ENCODE measurements around the gene SEPTIN2. TPM values are rescaled to one million over a fixed set of nuclear protein-coding genes. Genes with fewer than 3 reads are reported as not detected.

SEPTIN2 gene
- total RNA-seq, 4 donors from 2014 or later = 175 to 281 (median 193) TPM

DNA sequence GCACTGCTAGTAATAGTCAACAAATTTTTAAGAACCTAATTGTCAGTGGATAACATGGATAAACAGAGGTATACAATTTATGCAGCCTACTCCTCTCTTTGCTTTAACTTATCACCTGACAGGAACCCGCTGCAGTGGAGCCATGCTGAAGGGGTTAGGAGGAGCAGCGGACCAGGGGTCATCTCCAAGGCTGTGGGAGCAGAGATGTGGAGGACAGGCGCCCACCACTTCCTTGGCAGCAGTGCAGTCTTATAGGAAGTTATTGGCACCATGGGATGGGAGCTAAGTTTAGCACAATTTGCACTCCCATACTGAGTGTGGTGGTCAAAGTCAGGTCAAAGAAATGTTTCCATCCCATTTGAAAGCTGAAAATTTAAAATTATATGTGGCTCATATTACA lies 35.9 kb upstream of the SEPTIN2 start:
- Histone ChIP-seq H3K9me3 (no peaks in the 10 kb centered on the region), H3K4me1 (peaks cover 0 to 5% (median 0%) of the 10 kb centered on the region in 4 donors), H3K27ac (no peak overlapping the region), H3K27me3 (no peaks in the 10 kb centered on the region), H3K36me3 (no peaks in the 10 kb centered on the region), H3K4me3 (no peak overlapping the region)
- DNase-seq = no peak
- no peak for TF ChIP-seq CTCF (IDR thresholded peaks at IDR 0.05)
- TF ChIP-seq POLR2A (IDR thresholded peaks at IDR 0.05) = no peak

GRCh38 chr2:241280291-241280690 lies 35.4 kb upstream of the SEPTIN2 start:
- Histone ChIP-seq H3K27ac (no peak overlapping the region), H3K4me3 (no peak overlapping the region), H3K4me1 (peaks cover 0 to 8% (median 0%) of the 10 kb centered on the region in 4 donors), H3K27me3 (no peaks in the 10 kb centered on the region), H3K9me3 (no peaks in the 10 kb centered on the region), H3K36me3 (peaks cover 0 to 3% (median 0%) of the 10 kb centered on the region in 3 donors)
- TF ChIP-seq POLR2A (IDR thresholded peaks at IDR 0.05) (no peak), CTCF (IDR thresholded peaks at IDR 0.05) (no peak)
- DNase-seq = no peak

DNA sequence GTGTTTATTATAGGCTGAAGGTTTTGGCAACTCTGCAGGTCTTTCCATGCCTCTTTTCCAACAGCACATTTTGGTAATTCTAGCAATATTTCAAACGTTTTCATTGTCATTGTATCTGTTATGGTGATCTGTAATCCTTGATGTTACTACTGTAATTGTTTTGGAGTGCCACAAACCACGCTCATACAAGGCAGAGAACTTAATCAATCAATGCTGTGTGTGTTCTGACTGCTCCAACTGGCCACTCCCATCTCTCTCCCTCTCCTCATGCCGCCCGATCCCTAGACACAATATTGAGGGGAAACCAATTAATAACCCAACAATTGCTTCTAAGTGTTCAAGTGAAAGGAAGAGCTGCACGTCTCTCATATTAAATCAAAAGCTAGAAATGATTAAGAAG lies 33.2 kb upstream of the SEPTIN2 start:
- no peaks in the 10 kb centered on the region for H3K27me3 ChIP-seq
- peaks cover 0 to 13% (median 0%) of the 10 kb centered on the region in 4 donors for H3K4me1 ChIP-seq
- H3K36me3 ChIP-seq = peaks cover 0 to 3% (median 0%) of the 10 kb centered on the region in 3 donors
- no peak overlapping the region for H3K27ac ChIP-seq
- no peak for DNase-seq
- no peak overlapping the region for H3K4me3 ChIP-seq
- TF ChIP-seq CTCF (IDR thresholded peaks at IDR 0.05) = no peak
- no peak for TF ChIP-seq POLR2A (IDR thresholded peaks at IDR 0.05)
- no peaks in the 10 kb centered on the region for H3K9me3 ChIP-seq

DNA sequence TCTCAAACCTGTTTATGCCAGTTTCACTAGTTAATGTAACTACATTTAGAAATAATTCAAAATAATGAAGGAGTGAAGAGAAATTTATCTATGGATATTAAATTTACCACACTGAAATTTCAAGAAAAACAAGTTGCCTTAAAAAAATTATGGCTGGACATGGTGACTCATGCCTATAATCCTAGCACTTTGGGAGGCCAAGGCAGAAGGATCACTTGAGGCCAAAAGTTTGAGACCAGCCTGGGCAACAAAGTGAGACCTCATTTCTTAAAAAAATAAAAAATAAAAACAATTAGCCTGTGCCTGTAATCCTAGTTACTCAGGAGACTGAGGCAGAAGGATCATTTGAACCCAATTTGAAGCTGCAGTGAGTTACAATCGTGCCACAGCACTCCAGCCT lies 30.1 kb upstream of the SEPTIN2 start:
- H3K36me3 ChIP-seq = peaks cover 0 to 3% (median 0%) of the 10 kb centered on the region in 3 donors
- H3K27ac ChIP-seq = no peak overlapping the region
- no peaks in the 10 kb centered on the region for H3K9me3 ChIP-seq
- TF ChIP-seq CTCF (IDR thresholded peaks at IDR 0.05) = no peak
- no peak for TF ChIP-seq POLR2A (IDR thresholded peaks at IDR 0.05)
- no peak for DNase-seq
- H3K4me1 ChIP-seq = peaks cover 0 to 9% (median 0%) of the 10 kb centered on the region in 4 donors
- H3K27me3 ChIP-seq = no peaks in the 10 kb centered on the region
- H3K4me3 ChIP-seq = no peak overlapping the region

GRCh38 chr2:241286348-241287090 lies 29.2 kb upstream of the SEPTIN2 start:
- Histone ChIP-seq H3K27ac (no peak overlapping the region), H3K4me1 (peaks cover 0 to 9% (median 0%) of the 10 kb centered on the region in 4 donors), H3K36me3 (peaks cover 0 to 3% (median 0%) of the 10 kb centered on the region in 3 donors), H3K27me3 (no peaks in the 10 kb centered on the region), H3K4me3 (no peak overlapping the region), H3K9me3 (no peaks in the 10 kb centered on the region)
- no peak for DNase-seq
- TF ChIP-seq CTCF (IDR thresholded peaks at IDR 0.05) = no peak
- no peak for TF ChIP-seq POLR2A (IDR thresholded peaks at IDR 0.05)
